Measurements from ENCODE around the gene GRB10. TPM values are rescaled to one million over a fixed set of nuclear protein-coding genes. Genes with fewer than 3 reads are reported as not detected.

Gene GRB10
- total and polyA plus RNA-seq, 2 of the 8 experiments (the other 6 are each of a cell fraction or from before 2014, with no cell fraction given), result 35.7 to 97.0 TPM

- no peak overlapping the region for H4K91ac ChIP-seq (replicated peaks; ENCODE audit: insufficient read length, low read length)
- peaks cover 7% of the 10 kb centered on the region; the same call in 1 of the 2 replicates for H3K23me2 ChIP-seq (ENCODE audit: low read depth, low read length)
- peaks cover 15 to 21% (median 19%) of the 10 kb centered on the region in 4 experiments for H3K4me1 ChIP-seq (replicated peaks in 1 of 4; ENCODE audit: control insufficient read depth in 3 of 4, insufficient read depth in 4 of 4, low read length in 3 of 4)
- H2BK12ac ChIP-seq (ENCODE audit: low read depth, low read length), result no peak overlapping the region
- H3K9ac ChIP-seq (replicated peaks in 1 of 4; ENCODE audit: extremely low read depth in 1 of 4, low read depth in 3 of 4, low read length in 3 of 4), result no peak overlapping the region
- FAIRE-seq, result no peak
- no peak for DNase-seq (ENCODE audit: low read depth in 1 of 2, low spot score in 2 of 2)
- no peak overlapping the region for H3K4me3 ChIP-seq (ENCODE audit: extremely low read depth in 1 of 4, insufficient read depth in 2 of 4, low read depth in 3 of 4, low read length in 4 of 4)
- H2BK120ac ChIP-seq (replicated peaks; ENCODE audit: low read depth, low read length), result no peak overlapping the region
- H3K4me2 ChIP-seq (ENCODE audit: insufficient read depth in 1 of 2, low read depth in 2 of 2, low read length in 2 of 2), result no peak overlapping the region
- no peak overlapping the region for H3K56ac ChIP-seq (replicated peaks; ENCODE audit: insufficient read length, low read depth, low read length)
- no peak overlapping the region for H2BK20ac ChIP-seq (ENCODE audit: low read length)
- ChIA-PET POLR2A (ENCODE audit: partially characterized antibody) (interaction anchor here (0.8 to 2.4 kb wide), 5 partner anchors 9 to 85 kb away, joined by 3 to 9 read pairs (median 4); no protein-coding TSS in a partner anchor), CTCF (ENCODE audit: partially characterized antibody) (interaction anchor here (0.7 to 1.3 kb wide), 3 partner anchors 147 to 362 kb away, joined by 3 to 5 read pairs (median 3); no protein-coding TSS in a partner anchor)
- peaks cover 8 to 33% of the 10 kb centered on the region in 2 experiments for H4K20me1 ChIP-seq (replicated peaks in 1 of 2; ENCODE audit: control insufficient read depth in 1 of 2, insufficient read depth in 2 of 2, low read length in 2 of 2)
- whole genome bisulfite sequencing, 2 experiments (ENCODE audit: extremely low coverage in 1 of 2, insufficient coverage in 1 of 2, insufficient read length in 1 of 2, insufficient replicate concordance in 2 of 2, low coverage in 1 of 2, low lambda C conversion rate in 2 of 2, missing lambda C conversion rate in 1 of 2), result 90% methylated on average over 3 of the region's 3 CpGs; no CpG with 5 or more reads in 1 of the 2 experiments
- H3K14ac ChIP-seq (ENCODE audit: insufficient read length), result no peak overlapping the region
- H3K9me3 ChIP-seq (ENCODE audit: insufficient read depth in 2 of 2, low read depth in 1 of 2, low read length in 1 of 2), result peaks cover 0 to under 1% of the 10 kb centered on the region in 2 experiments; a peak in 1 of 4 replicates
- no peak overlapping the region for H4K8ac ChIP-seq (ENCODE audit: extremely low read depth, insufficient read depth, low read length)
- no peak overlapping the region for H3K4ac ChIP-seq (replicated peaks; ENCODE audit: insufficient read length, low read depth, low read length)
- H3K79me2 ChIP-seq (ENCODE audit: control insufficient read depth in 1 of 2, insufficient read depth in 2 of 2, low read length in 2 of 2), result peaks cover 22 to 95% of the 10 kb centered on the region in 2 experiments
- no peak overlapping the region for H4K5ac ChIP-seq (ENCODE audit: insufficient read length, low read depth, low read length)
- H2BK15ac ChIP-seq (ENCODE audit: low read length), result no peak overlapping the region
- H2AK5ac ChIP-seq (ENCODE audit: low read depth, low read length), result no peak overlapping the region
- H3K27me3 ChIP-seq (replicated peaks in 1 of 4; ENCODE audit: control insufficient read depth in 3 of 4, extremely low read depth in 1 of 4, insufficient read depth in 3 of 4, low read length in 3 of 4), result no peaks in the 10 kb centered on the region; a peak in 2 of 7 replicates
- H3K18ac ChIP-seq (ENCODE audit: extremely low read depth, low read length), result no peak overlapping the region
- no peaks in the 10 kb centered on the region for H3K36me3 ChIP-seq (ENCODE audit: control insufficient read depth in 2 of 4, insufficient read depth in 4 of 4, low read length in 3 of 4)
- H2BK5ac ChIP-seq (ENCODE audit: low read depth, low read length), result no peak overlapping the region
- no peak overlapping the region for H2AFZ ChIP-seq (ENCODE audit: low read length)
- H3K79me1 ChIP-seq (ENCODE audit: low read depth, low read length), result peaks cover 18% of the 10 kb centered on the region
- no peak overlapping the region for H3K23ac ChIP-seq (ENCODE audit: insufficient read length)
- H3K27ac ChIP-seq (ENCODE audit: low read depth, low read length), result no peak overlapping the region
- TF ChIP-seq SAP30 (IDR thresholded peaks at IDR 0.05; ENCODE audit: insufficient read depth, insufficient replicate concordance, low read length) (no peak), POU5F1 (IDR thresholded peaks at IDR 0.05; ENCODE audit: low read depth, low read length) (no peak), GABPA (IDR thresholded peaks at IDR 0.05; ENCODE audit: borderline replicate concordance, insufficient read depth, low read length) (no peak)
These were observed 3.3 kb downstream of the GRB10 start for GRCh38 chr7:50779427-50779826.

Measured in H1 (cell line).